Measurements from ENCODE around the gene DNAH2.

GRCh38 chr17:7717756-7718350 lies 309 bp downstream of the DNAH2 start:
- TF ChIP-seq CTCF (IDR thresholded peaks at IDR 0.05 in 8 of 11, conservative IDR thresholded peaks at IDR 0.05 in 3 of 11) (no peak), POLR2A (IDR thresholded peaks at IDR 0.05) (no peak)
